Natural killer cell treated with Interleukin-12 subunit alpha and Interleukin-12 subunit beta and Interleukin-15 and Interleukin-18, amount 100 ng/mL, for 72 hours (primary cell): ENCODE measurements around the gene RNF225. TPM values are rescaled to one million over a fixed set of nuclear protein-coding genes. Genes with fewer than 3 reads are reported as not detected.
"Not testable (repeated sequence)": the region's sequence is repeated elsewhere in the genome, so short reads cannot be mapped to it uniquely, and the experiment has no call there.

Experiments
- ATAC-seq, 2 donors: fragments of 150-1000 bp; cut with Tn5 transposase in 1 of 2; sonication (Bioruptor Pico), chemical (Tn5 transposase) in 1 of 2; 2 replicates each; pipeline ENCODE4 v1.10.0; 2021
- DNase-seq: peaks from one replicate; pipeline ENCODE4 v3.0.0; 2022; ENCODE audit warnings: low spot score
- H3K27ac Mint-ChIP-seq, 2 donors: 1 replicate in 1 of 2; 2 replicates in 1 of 2; pipeline ENCODE4 v1.8.0; 2022; ENCODE audit warnings: mixed read lengths in 2 of 2, mild to moderate bottlenecking in 1 of 2, moderate library complexity in 1 of 2
- H3K27me3 Mint-ChIP-seq, 2 donors: 1 replicate in 1 of 2; 2 replicates in 1 of 2; pipeline ENCODE4 v1.8.0; 2022; ENCODE audit warnings: mixed read lengths in 2 of 2
- H3K36me3 Mint-ChIP-seq: one replicate; pipeline ENCODE4 v1.8.0; 2022; ENCODE audit warnings: mixed read lengths
- H3K4me1 Mint-ChIP-seq, 2 donors: 1 replicate in 1 of 2; 2 replicates in 1 of 2; pipeline ENCODE4 v1.8.0; 2022; ENCODE audit warnings: low read depth in 2 of 2, mixed read lengths in 2 of 2, mild to moderate bottlenecking in 1 of 2
- H3K4me3 Mint-ChIP-seq: one replicate; pipeline ENCODE4 v1.8.0; 2022; ENCODE audit warnings: mixed read lengths
- H3K9me3 Mint-ChIP-seq: 2 replicates; pipeline ENCODE4 v1.8.0; 2022; ENCODE audit warnings: mixed read lengths
- total RNA-seq, 2 donors: library from RNA; stranded (reverse); gene quantifications; one replicate each; pipeline ENCODE4 v1.2.3, GENCODE V29; 2022

RNF225 gene
- total RNA-seq, 2 donors from 2014 or later = 0.59 to 3.2 TPM

- peaks cover 0 to 3% of the 10 kb centered on the region in 2 donors for H3K27me3 Mint-ChIP-seq
- peak within 1 kb of the TSS; percentile 92 for H3K4me3 Mint-ChIP-seq
- H3K36me3 Mint-ChIP-seq = peaks cover 59% of the 10 kb centered on the region
- peaks cover 22% of the 10 kb centered on the region for H3K9me3 Mint-ChIP-seq
- DNase-seq (peak; percentile 98), ATAC-seq (peak; percentile 99)
- peaks cover 25 to 26% of the 10 kb centered on the region in 2 donors for H3K4me1 Mint-ChIP-seq
- H3K27ac Mint-ChIP-seq = peak within 1 kb of the TSS; percentile 83 to 85
These were observed 44.4 kb downstream of the RNF225 start, which contains the start of gene ZNF132 for GRCh38 chr19:58439576-58440554. ZNF132 (minus strand) TSS chr19:58440153; CDS start chr19:58439821, 332 bp downstream.

DNA sequence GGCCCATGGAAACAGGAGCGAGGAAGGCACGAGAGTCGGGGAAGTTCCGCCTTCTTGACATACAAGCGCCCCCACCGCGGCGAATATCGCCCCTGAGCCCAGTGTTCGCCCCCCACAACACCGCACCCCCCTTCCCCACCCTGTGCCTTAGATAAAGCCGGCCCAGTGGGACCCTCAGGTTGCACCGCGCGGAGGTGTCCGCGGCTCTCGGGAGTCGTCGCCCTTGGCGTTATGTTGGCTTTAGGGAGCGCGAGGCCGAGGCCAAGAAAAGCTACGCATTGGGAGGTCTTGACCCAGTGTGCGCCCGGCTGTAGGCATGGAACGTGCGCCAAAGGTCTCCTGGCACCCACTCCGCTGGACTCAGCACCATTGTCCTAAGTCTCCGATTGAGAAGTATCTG lies 45.1 kb downstream of the RNF225 start:
- peaks cover 52% of the 10 kb centered on the region for H3K36me3 Mint-ChIP-seq
- ATAC-seq (no peak), DNase-seq (no peak)
- H3K27ac Mint-ChIP-seq = peak overlapping the region; percentile 83 to 85
- H3K4me1 Mint-ChIP-seq = peaks cover 25 to 26% of the 10 kb centered on the region in 2 donors
- peaks cover 0 to 3% of the 10 kb centered on the region in 2 donors for H3K27me3 Mint-ChIP-seq
- H3K9me3 Mint-ChIP-seq = peaks cover 22% of the 10 kb centered on the region
- peak overlapping the region; percentile 92 for H3K4me3 Mint-ChIP-seq

DNA sequence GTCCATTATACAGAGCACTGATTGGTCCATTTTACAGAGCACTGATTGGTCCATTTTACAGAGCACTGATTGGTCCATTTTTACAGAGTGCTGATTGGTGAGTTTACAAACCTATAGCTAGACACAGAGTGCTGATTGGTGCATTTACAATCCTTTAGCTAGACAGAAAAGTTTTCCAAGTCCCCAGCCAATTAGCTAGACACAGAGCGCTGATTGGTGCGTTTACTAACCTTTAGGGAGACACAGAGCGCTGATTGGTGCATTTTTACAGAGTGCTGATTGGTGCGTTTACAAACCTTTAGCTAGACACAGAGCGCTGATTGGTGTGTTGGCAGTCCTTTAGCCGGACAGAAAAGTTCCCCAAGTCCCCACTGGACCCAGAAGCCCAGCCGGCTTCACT lies 47.5 kb downstream of the RNF225 start:
- H3K27ac Mint-ChIP-seq, DNase-seq, H3K4me3 Mint-ChIP-seq, H3K27me3 Mint-ChIP-seq, ATAC-seq: not testable (repeated sequence)
- peaks cover 13% of the 10 kb centered on the region for H3K9me3 Mint-ChIP-seq
- peaks cover 23 to 26% of the 10 kb centered on the region in 2 donors for H3K4me1 Mint-ChIP-seq
- H3K36me3 Mint-ChIP-seq = peaks cover 34% of the 10 kb centered on the region

Other genes with a start within 250 kb of the RNF225 start
- 1 to 10 TPM; 2.7 to 7.3 TPM for gene ZNF329, start 244.9 kb upstream of the RNF225 start, total RNA-seq
- 10 to 100 TPM; 20.4 to 31.7 TPM for gene ZNF274, start 212.6 kb upstream of the RNF225 start, total RNA-seq
- 10 to 100 TPM; 40.9 to 48.2 TPM for gene ZNF544, start 166.7 kb upstream of the RNF225 start, total RNA-seq
- 1 to 10 TPM; 3.6 to 4.2 TPM for gene ZNF8, start 116.7 kb upstream of the RNF225 start, total RNA-seq
- gene ERVK3-1, start 90.3 kb upstream of the RNF225 start, total RNA-seq = 10 to 100 TPM; 58.4 to 89.0 TPM
- gene ZSCAN22, start 68.7 kb upstream of the RNF225 start, total RNA-seq = 1 to 10 TPM; 5.9 to 6.1 TPM
- 1 to 10 TPM; 4.4 to 5.2 TPM for gene A1BG, start 42.2 kb upstream of the RNF225 start, total RNA-seq
- gene ZNF497, start 32.9 kb upstream of the RNF225 start, total RNA-seq = 1 to 10 TPM in 1 of 2 donors, under 1 TPM in 1; 0.52 to 1.4 TPM
- under 1 TPM; 0.71 to 0.86 TPM for gene ZNF837, start 14.6 kb upstream of the RNF225 start, total RNA-seq
- gene RPS5, start 8.4 kb upstream of the RNF225 start, total RNA-seq = 100 to 1,000 TPM; 757 to 786 TPM
- 10 to 100 TPM in 1 of 2 donors, 1 to 10 TPM in 1; 8.4 to 18.5 TPM for gene ZNF584, start 13.0 kb downstream of the RNF225 start, total RNA-seq
- gene ZNF132, start 44.5 kb downstream of the RNF225 start, total RNA-seq = 1 to 10 TPM; 3.2 to 5.3 TPM
- 10 to 100 TPM in 1 of 2 donors, 1 to 10 TPM in 1; 8.8 to 14.4 TPM for gene ZNF324B, start 56.0 kb downstream of the RNF225 start, total RNA-seq
- gene ZNF324, start 71.4 kb downstream of the RNF225 start, total RNA-seq = 10 to 100 TPM; 15.2 to 15.5 TPM
- 1 to 10 TPM; 3.9 to 5.8 TPM for gene ZNF446, start 80.7 kb downstream of the RNF225 start, total RNA-seq
- gene SLC27A5, start 116.3 kb downstream of the RNF225 start, total RNA-seq = 10 to 100 TPM; 15.1 to 29.1 TPM
- 10 to 100 TPM; 18.0 to 25.9 TPM for gene ZBTB45, start 124.2 kb downstream of the RNF225 start, total RNA-seq
- 100 to 1,000 TPM; 424 to 774 TPM for gene TRIM28, start 148.4 kb downstream of the RNF225 start, total RNA-seq
- 10 to 100 TPM; 60.2 to 99.9 TPM for gene CHMP2A, start 159.4 kb downstream of the RNF225 start, total RNA-seq
- gene UBE2M, start 163.0 kb downstream of the RNF225 start, total RNA-seq = 100 to 1,000 TPM; 161 to 183 TPM
- 10 to 100 TPM; 20.9 to 28.8 TPM for gene MZF1, start 177.7 kb downstream of the RNF225 start, total RNA-seq